Hematopoietic multipotent progenitor cell treated with erythropoietin and hydrocortisone succinate and interleukin-3 and kit ligand, for 17 days (in vitro differentiated cells): ENCODE measurements around the gene ATXN7L3.
A peak's percentile ranks its signal among the peaks of the same experiment; 100 is the strongest.
"Not testable (repeated sequence)": the region's sequence is repeated elsewhere in the genome, so short reads cannot be mapped to it uniquely, and the experiment has no call there.

Experiments used
- DNase-seq: peaks from one replicate; pipeline ENCODE4 v3.0.0-alpha.2; 2015; ENCODE audit warnings: low spot score

ATXN7L3 gene

GRCh38 chr17:44199553-44200477, at the start of gene ATXN7L3:
Gene ATXN7L3, minus strand, starts transcription at chr17:44199884. Its CDS starts 1,814 bp downstream, at chr17:44198070.
- peak; percentile 96 for DNase-seq

- peak; percentile 72 for DNase-seq
Observed at GRCh38 chr17:44247876-44248736, 48.4 kb upstream of the ATXN7L3 start.

DNA sequence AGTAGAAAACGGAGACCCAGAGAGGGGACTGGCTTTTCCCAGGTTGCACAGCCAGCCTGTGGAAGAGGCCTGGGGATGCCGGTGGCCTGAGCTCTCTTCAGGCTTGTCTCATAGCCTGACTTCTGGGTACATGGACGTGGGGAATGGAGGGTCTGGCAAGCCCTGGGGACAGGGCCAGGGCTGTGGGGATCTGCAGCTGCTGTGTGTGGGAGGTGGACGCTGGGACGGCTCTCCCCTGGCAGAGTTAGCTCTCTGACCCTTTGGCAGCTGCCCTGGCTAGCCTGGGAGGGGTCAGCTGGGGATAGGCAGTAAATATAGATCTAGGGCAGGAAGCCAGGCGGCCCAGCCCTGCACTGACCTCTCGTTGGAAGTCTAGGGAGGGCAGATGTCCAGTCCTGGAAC, 47.8 kb upstream of the ATXN7L3 start:
- DNase-seq: peak; percentile 69

DNA sequence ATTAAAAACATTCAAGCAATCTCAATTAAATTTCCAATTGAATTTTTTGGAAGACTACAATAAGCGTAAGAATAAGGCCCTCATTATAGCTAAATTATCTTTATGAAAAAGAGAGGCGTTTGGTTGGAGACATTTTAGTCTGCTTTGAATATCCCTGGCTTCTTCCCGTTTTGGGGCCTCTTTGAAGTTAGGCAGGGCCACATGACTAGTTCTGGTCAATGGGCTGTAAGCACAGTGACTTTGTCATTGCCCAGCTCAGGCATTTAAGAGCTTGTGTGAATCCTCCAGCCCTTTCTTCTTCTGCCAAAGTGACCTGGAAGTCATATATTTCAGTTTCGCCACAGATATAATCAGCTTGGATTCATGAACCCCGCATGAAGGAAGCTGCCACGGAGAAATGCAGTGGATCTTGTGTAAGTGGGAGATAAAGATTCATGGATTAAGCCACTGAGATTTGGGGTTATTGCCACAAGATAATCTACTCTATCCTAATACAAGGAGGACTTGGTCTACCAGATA, 41.5 kb upstream of the ATXN7L3 start:
- DNase-seq: peak; percentile 19

GRCh38 chr17:44237886-44238285, 38.2 kb upstream of the ATXN7L3 start:
- DNase-seq: not testable (repeated sequence)

- no peak for DNase-seq
Observed at GRCh38 chr17:44236444-44236991, 36.8 kb upstream of the ATXN7L3 start.

DNA sequence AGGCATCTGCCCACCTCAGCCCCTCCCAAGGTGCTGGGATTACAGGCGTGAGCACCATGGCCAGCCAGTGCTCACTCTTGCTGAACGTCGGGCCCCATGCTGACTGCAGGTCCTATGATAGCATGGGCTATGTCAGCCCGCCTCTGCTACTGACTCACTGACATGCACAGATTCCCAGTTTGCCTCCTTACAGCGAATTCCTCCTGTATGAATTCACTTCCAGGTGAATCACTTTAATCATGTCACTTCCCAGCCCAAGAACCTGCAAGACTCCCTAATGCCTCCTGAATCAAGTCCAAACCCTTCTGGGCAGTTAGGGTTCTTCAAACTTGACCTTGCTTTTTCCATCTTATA, 35.9 kb upstream of the ATXN7L3 start:
- no peak for DNase-seq

DNA sequence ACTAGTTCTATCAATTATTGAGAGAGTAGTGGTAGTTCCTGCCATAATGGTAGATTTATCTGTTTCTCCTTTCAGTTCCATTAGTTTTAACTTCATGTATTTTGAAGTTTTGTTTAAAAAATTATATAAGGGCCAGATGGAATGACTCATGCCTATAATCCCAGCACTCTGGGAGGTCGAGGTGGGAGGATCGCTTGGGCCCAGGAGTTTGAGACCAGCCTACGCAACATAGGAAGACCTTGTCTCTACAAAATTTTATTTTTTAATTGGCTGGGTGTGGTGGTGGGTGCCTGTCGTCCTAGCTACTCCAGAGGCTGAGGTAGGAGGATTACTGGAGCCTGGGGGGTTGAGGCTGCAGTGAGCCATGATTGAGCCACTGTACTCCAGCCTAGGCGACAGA, 33.9 kb upstream of the ATXN7L3 start:
- DNase-seq: no peak

DNA sequence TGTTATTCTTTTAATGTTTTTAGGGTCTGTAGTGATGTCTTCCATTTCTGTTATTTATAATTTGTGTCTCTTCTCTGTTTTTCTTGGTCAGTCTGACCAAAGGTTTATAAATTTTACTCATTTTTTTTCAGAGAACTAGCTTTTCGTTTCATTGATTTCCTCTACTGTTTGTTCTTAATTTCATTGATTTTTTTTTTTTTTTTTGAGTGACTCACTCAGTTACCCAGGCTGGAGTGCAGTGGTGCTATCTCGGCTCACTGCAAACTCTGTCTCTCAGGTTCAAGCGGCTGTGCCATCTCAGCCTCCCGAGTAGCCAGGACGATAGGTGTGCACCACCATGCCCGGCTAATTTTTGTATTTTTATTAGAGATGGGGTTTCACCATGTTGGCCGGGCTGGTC, 32.4 kb upstream of the ATXN7L3 start:
- DNase-seq: no peak

DNA sequence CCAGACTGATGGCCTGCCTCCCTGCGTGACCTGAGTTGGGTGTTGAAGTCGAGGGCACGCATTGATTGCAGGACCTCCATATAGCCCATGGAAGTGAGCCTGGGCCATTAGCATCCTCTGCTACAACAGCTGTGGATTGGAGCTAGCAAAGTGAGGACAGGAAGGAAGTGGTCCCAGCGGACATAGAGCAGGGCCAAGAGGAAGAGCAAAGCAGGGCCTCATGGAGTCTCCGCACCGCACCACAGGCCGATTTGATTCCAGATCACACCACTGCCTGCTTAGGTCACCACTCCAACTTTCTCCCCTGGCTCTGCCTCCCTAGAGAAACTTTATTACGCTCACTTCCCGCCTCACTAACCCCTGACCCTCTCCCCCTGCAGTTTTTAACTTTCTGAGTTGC, 30.5 kb upstream of the ATXN7L3 start:
- no peak for DNase-seq

DNA sequence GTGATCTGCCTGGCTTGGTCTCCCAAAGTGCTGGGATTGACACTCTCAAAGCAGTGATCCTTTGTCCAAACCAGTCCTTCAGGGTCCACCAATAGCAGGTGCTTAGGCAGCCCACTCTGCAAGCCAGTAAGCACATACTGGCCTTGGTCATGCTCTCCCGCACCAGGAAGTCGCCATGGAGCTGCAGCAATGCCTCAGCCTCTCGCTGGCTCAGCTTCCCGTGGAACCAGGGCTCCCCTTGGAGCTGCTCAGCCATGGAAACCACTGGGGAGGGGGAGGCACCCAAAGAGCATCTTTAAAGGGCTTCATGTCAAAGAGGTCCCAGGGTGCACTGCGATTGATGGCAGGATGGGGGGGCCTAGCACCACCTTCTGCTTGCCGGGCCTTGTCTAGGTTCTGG, 29.4 kb upstream of the ATXN7L3 start:
- DNase-seq: no peak

DNA sequence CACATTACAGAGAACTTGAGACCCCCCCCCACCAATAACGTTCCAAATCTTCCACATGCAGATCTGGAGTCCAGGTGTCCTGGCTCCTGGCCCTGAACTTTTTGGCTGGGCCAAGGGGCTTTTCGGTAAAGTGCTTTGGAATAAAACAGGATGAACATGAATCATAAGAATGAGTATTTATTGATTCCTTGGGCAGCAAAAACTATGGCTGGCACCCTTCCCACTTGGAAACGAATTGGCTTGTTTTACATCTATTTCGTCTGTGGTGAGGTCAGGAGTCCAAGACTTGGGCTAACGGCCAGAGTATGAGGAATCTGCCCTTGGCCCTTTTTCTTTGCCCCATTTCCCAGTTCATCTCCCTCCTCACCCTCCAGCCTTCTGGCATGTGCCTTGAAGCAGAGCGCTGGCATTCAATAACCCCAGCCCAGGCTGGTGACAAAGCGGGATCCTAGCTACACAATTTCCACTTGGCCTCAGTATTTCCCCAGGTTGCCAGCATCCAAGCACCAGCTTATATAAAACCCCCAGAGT, 23.9 kb upstream of the ATXN7L3 start:
- DNase-seq: no peak

DNA sequence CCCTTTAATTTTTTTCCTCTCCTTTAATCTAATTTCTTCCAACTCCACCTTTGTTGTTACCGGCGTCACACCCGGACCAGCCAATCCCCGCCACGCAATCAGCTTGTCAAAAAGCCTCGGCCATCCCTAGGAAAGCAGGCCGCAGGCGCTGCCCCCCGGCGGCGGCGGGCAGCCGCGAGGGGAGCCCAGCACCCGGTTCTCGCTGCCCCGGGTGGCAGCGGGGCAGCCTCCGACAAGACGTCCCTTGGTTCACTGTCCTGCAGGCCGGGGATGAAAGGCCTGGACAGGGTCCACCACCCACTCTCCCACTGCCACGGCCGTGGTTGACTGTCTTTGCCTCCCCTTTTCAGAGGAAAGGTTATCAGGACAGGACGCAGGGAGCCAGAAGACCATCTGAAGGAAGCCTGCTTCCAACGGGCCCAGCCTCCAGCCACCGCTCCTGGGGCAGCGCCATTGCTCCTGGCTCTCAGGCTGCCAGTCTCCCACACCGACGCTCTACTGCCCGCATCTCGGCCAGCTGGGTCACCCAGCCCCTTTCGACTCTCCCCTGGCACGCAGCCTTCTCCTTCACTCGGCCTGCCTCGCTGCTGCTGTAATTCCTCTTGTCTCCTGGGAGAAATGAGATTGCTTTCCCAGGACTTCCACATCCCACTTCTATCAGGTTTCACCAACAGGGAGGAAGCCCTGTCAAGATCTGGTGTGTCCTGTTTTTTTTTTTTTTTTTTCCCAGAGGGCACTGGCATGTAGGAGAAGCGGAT, 22.6 kb upstream of the ATXN7L3 start:
- peak; percentile 91 for DNase-seq

- peak; percentile 75 for DNase-seq
Observed at GRCh38 chr17:44221862-44222111, 22.1 kb upstream of the ATXN7L3 start.

GRCh38 chr17:44221084-44221861, 21.6 kb upstream of the ATXN7L3 start:
- DNase-seq: peak; percentile 82

GRCh38 chr17:44220213-44221083, 20.8 kb upstream of the ATXN7L3 start:
- peak; percentile 65 for DNase-seq

- peak; percentile 75 for DNase-seq
Observed at GRCh38 chr17:44219616-44220212, 20.0 kb upstream of the ATXN7L3 start, which contains the start of gene UBTF. Gene UBTF, minus strand, starts transcription at chr17:44219675. Its CDS starts 1,446 bp downstream, at chr17:44218229.

DNA sequence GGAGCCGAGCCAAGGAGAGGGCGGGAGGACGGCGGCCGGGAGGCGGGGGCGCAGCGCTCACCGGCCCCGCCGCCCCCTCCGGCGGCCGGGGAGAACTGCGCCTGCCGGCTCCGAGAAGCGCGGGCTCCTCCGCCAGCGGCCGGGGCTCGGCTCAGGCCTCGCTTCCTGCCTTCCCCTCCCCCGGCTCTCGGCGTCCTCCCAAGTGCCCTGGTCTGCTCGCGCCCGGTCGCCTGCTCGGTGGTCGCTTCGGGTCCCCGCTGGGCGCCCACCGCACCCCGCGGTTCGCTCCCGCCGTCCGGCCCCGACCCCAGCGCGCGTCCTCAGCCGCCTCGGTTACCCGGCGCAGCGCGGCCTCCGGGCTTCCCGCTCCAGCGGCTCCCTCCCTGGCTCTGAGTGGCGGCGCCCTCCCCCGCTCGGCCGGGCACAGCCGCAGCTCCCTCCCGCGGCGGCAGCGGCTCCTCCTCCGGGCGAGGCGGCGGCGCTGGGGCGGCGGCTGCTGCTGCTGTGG, 19.5 kb upstream of the ATXN7L3 start:
- DNase-seq: peak; percentile 81
